Natural killer cell (primary cell): ENCODE measurements around the gene TMEM14A. TPM values are rescaled to one million over a fixed set of nuclear protein-coding genes. Genes with fewer than 3 reads are reported as not detected.

Experiments
- ATAC-seq, 3 donors: fragments of 150-1000 bp in 2 of 3; fragments of 200-7000 bp in 1 of 3; cut with Tn5 transposase; 1 replicate in 1 of 3; 2 replicates in 2 of 3; pipeline ENCODE4 v1.10.0; 2021; ENCODE audit warnings: mild to moderate bottlenecking in 2 of 3, moderate library complexity in 2 of 3
- DNase-seq, 2 donors: peaks; one replicate each; pipeline versions ENCODE4 v3.0.0 to v3.0.0-alpha.2; 2013 to 2021; ENCODE audit warnings: mixed read lengths in 1 of 2
- H3K27ac ChIP-seq: one replicate; pipeline ENCODE4 v1.5.1; 2013; ENCODE audit warnings: mild to moderate bottlenecking, low read length
- H3K27me3 ChIP-seq: one replicate; pipeline ENCODE4 v1.6.1; 2013; ENCODE audit warnings: low read length; ENCODE audit not compliant: control insufficient read depth, insufficient read depth
- H3K36me3 ChIP-seq: one replicate; pipeline ENCODE4 v1.6.1; 2013; ENCODE audit warnings: low read length; ENCODE audit not compliant: control insufficient read depth, insufficient read depth
- H3K4me1 ChIP-seq: one replicate; pipeline ENCODE4 v1.6.1; 2013; ENCODE audit warnings: low read length; ENCODE audit not compliant: control insufficient read depth, insufficient read depth
- H3K4me3 ChIP-seq: one replicate; pipeline ENCODE4 v1.5.1; 2013; ENCODE audit warnings: low read length
- H3K9me3 ChIP-seq: one replicate; pipeline ENCODE4 v1.6.1; 2013; ENCODE audit warnings: low read length; ENCODE audit not compliant: control insufficient read depth, insufficient read depth
- H3K27ac Mint-ChIP-seq, 2 donors: one replicate each; pipeline ENCODE4 v1.8.0; 2022; ENCODE audit warnings: mild to moderate bottlenecking in 2 of 2, mixed read lengths in 2 of 2, moderate library complexity in 1 of 2
- H3K27me3 Mint-ChIP-seq, 2 donors: one replicate each; pipeline ENCODE4 v1.8.0; 2022; ENCODE audit warnings: low read depth in 2 of 2, mixed read lengths in 2 of 2
- H3K36me3 Mint-ChIP-seq: one replicate; pipeline ENCODE4 v1.8.0; 2022; ENCODE audit warnings: mixed read lengths
- H3K4me1 Mint-ChIP-seq, 2 donors: one replicate each; pipeline ENCODE4 v1.8.0; 2022; ENCODE audit warnings: mixed read lengths in 2 of 2
- H3K4me3 Mint-ChIP-seq: one replicate; pipeline ENCODE4 v1.8.0; 2022; ENCODE audit warnings: mild to moderate bottlenecking, moderate library complexity, mixed read lengths
- H3K9me3 Mint-ChIP-seq, 2 donors: one replicate each; pipeline ENCODE4 v1.8.0; 2022; ENCODE audit warnings: mixed read lengths in 2 of 2
- CTCF ChIP-seq: fragments of 200-600 bp; IDR thresholded peaks from one replicate; pipeline ENCODE4 v1.8.0; 2022; ENCODE audit warnings: antibody characterized with exemption
- WGBS: methylation state at CpG from one replicate; pipeline ENCODE4 v1.1.7; 2013; ENCODE audit warnings: missing lambda C conversion rate; ENCODE audit not compliant: insufficient coverage; 5-methylcytosine and 5-hydroxymethylcytosine counted together
- intact Hi-C: fragments of 100-400 bp; cut with micrococcal nuclease; formaldehyde crosslinking; loops from one replicate; pipeline ENCODE4 v1.14.2; 2022
- total RNA-seq, 4 donors: library from RNA; stranded (reverse); fragments of 120-200 nt in 1 of 4; gene quantifications; one replicate each; pipeline versions ENCODE4 v1.2.3 to v1.2.4, GENCODE V29; 2013 to 2022

The TMEM14A gene
- total RNA-seq, 3 donors from 2014 or later (not counting 1 experiment from before 2014, with no cell fraction given) = 4.8 to 5.6 (median 5.3) TPM

- no peak overlapping the region for H3K4me3 Mint-ChIP-seq
- DNase-seq (no peak), ATAC-seq (no peak)
- no peaks in the 10 kb centered on the region for H3K27me3 ChIP-seq
- H3K9me3 Mint-ChIP-seq = no peaks in the 10 kb centered on the region
- no peak overlapping the region for H3K4me3 ChIP-seq
- peaks cover 3 to 4% of the 10 kb centered on the region in 2 donors for H3K4me1 Mint-ChIP-seq
- no peak overlapping the region for H3K27ac Mint-ChIP-seq
- TF ChIP-seq CTCF = no peak
- 88% methylated on average over 1 of the region's 3 CpGs for WGBS
- H3K9me3 ChIP-seq = no peaks in the 10 kb centered on the region
- peaks cover 3% of the 10 kb centered on the region for H3K36me3 Mint-ChIP-seq
- no peaks in the 10 kb centered on the region for H3K36me3 ChIP-seq
- no peak overlapping the region for H3K27ac ChIP-seq
- no peaks in the 10 kb centered on the region for H3K4me1 ChIP-seq
- H3K27me3 Mint-ChIP-seq = no peaks in the 10 kb centered on the region
- intact Hi-C loops = no loop called here
Measured at GRCh38 chr6:52689857-52690256, 18.9 kb downstream of the TMEM14A start.

DNA sequence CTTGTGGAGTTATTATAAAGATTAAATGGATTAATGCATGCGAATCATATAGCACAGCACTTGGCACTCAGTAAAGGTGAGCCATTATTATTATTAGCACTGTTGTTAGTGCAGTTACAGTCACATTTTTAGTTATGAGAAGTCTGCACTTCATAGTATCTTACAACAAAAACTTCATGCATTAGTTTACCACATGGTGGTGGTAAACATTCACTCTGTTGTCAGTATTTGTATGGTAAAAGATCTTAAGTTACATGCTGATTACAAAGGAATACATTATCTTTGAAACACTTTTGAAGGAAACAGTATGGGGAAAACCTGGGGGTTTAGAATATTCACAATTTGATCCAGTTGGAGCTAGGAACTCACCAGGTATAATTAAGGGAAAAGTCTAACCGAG is 20.8 kb downstream of the TMEM14A start:
- Mint-ChIP-seq H3K27me3 (peaks cover 0 to 4% of the 10 kb centered on the region in 2 donors), H3K4me3 (no peak overlapping the region), H3K4me1 (no peaks in the 10 kb centered on the region), H3K9me3 (no peaks in the 10 kb centered on the region), H3K36me3 (no peaks in the 10 kb centered on the region), H3K27ac (no peak overlapping the region)
- WGBS = 100% methylated on average over 1 of the region's 2 CpGs
- intact Hi-C loops = no loop called here
- Histone ChIP-seq H3K27ac (no peak overlapping the region), H3K9me3 (no peaks in the 10 kb centered on the region), H3K36me3 (no peaks in the 10 kb centered on the region), H3K4me1 (no peaks in the 10 kb centered on the region), H3K4me3 (no peak overlapping the region), H3K27me3 (no peaks in the 10 kb centered on the region)
- ATAC-seq = no peak
- no peak for TF ChIP-seq CTCF
- DNase-seq = no peak

- no peaks in the 10 kb centered on the region for H3K36me3 ChIP-seq
- no peak for DNase-seq
- no peak overlapping the region for H3K27ac Mint-ChIP-seq
- no peaks in the 10 kb centered on the region for H3K4me1 ChIP-seq
- no peak overlapping the region for H3K4me3 Mint-ChIP-seq
- H3K36me3 Mint-ChIP-seq = no peaks in the 10 kb centered on the region
- no peak overlapping the region for H3K27ac ChIP-seq
- H3K4me1 Mint-ChIP-seq = no peaks in the 10 kb centered on the region
- intact Hi-C loops = no loop called here
- TF ChIP-seq CTCF = no peak
- H3K27me3 Mint-ChIP-seq = peaks cover 9 to 12% of the 10 kb centered on the region in 2 donors
- WGBS = 97% methylated on average over 4 of the region's 4 CpGs
- no peak for ATAC-seq
- no peaks in the 10 kb centered on the region for H3K9me3 Mint-ChIP-seq
- no peaks in the 10 kb centered on the region for H3K27me3 ChIP-seq
- H3K4me3 ChIP-seq = no peak overlapping the region
- no peaks in the 10 kb centered on the region for H3K9me3 ChIP-seq
Measured at GRCh38 chr6:52693773-52694172, 22.9 kb downstream of the TMEM14A start.

- H3K27ac Mint-ChIP-seq = no peak overlapping the region
- no peaks in the 10 kb centered on the region for H3K9me3 Mint-ChIP-seq
- intact Hi-C loops = no loop called here
- no peaks in the 10 kb centered on the region for H3K27me3 ChIP-seq
- no peak overlapping the region for H3K4me3 Mint-ChIP-seq
- H3K9me3 ChIP-seq = no peaks in the 10 kb centered on the region
- H3K36me3 Mint-ChIP-seq = no peaks in the 10 kb centered on the region
- no peak overlapping the region for H3K27ac ChIP-seq
- no peak overlapping the region for H3K4me3 ChIP-seq
- DNase-seq (no peak), ATAC-seq (no peak)
- WGBS = 100% methylated on average over 1 of the region's 2 CpGs
- H3K27me3 Mint-ChIP-seq = peaks cover 9 to 12% of the 10 kb centered on the region in 2 donors
- no peaks in the 10 kb centered on the region for H3K4me1 Mint-ChIP-seq
- no peaks in the 10 kb centered on the region for H3K36me3 ChIP-seq
- H3K4me1 ChIP-seq = no peaks in the 10 kb centered on the region
- no peak for TF ChIP-seq CTCF
Measured at GRCh38 chr6:52694404-52694803, 23.5 kb downstream of the TMEM14A start.
